Endothelial cell of umbilical vein (primary cell): ENCODE results near the gene COG5. TPM values are rescaled to one million over a fixed set of nuclear protein-coding genes. Genes with fewer than 3 reads are reported as not detected.

Experiments used
- BruUV-seq: library from RNA; stranded (reverse); fragments of 400-500 nt; replicated peaks from 2 replicates; lab custom pipeline; 2021; lab: Mats Ljungman, UMichigan
- CTCF ChIA-PET: fragments of 300-600, 350-600 bp; sonication (Branson Sonifier 250); formaldehyde crosslinking; loops from one replicate; lab custom pipeline; 2021; ENCODE audit warnings: antibody characterized with exemption, inconsistent platforms; lab: Charles Lee
- POLR2A ChIA-PET: fragments of 300-600, 350-600 bp; sonication (Branson Sonifier 250); formaldehyde crosslinking; loops from one replicate; lab custom pipeline; 2021; ENCODE audit warnings: antibody characterized with exemption, inconsistent platforms; lab: Charles Lee
- DNase-seq: peaks from one replicate; pipeline ENCODE4 v3.0.0-alpha.2; 2011; ENCODE audit warnings: low read depth, low spot score
- FAIRE-seq: peaks from 2 replicates; lab custom pipeline; 2011; peaks lifted over from hg19 to GRCh38; lab: Jason Lieb, UNC
- H2AFZ ChIP-seq: 2 replicates; pipeline ENCODE4 v1.6.0; 2012; ENCODE audit warnings: low read depth, low read length, control low read depth, inconsistent platforms
- H3K27ac ChIP-seq: 2 replicates; pipeline ENCODE4 v1.5.1; 2011; ENCODE audit warnings: low read depth, mild to moderate bottlenecking, control low read depth, low read length, moderate library complexity; ENCODE audit not compliant: insufficient read depth
- H3K27me3 ChIP-seq, 2 experiments: 2 replicates each; pipeline versions ENCODE4 v1.6.0 to v1.6.1; 2011; ENCODE audit warnings: low read length in 2 of 2, mixed read lengths in 1 of 2; ENCODE audit not compliant: control insufficient read depth in 2 of 2, insufficient read depth in 2 of 2
- H3K36me3 ChIP-seq, 2 experiments: 2 replicates in 1 of 2; 3 replicates in 1 of 2; pipeline ENCODE4 v1.5.1; 2011; ENCODE audit warnings: low read length in 2 of 2, mild to moderate bottlenecking in 1 of 2, moderate library complexity in 1 of 2; ENCODE audit not compliant: control insufficient read depth in 2 of 2, insufficient read depth in 2 of 2; ENCODE audit errors: extremely low read depth in 1 of 2
- H3K4me1 ChIP-seq: 3 replicates; pipeline ENCODE4 v1.5.1; 2011; ENCODE audit warnings: mild to moderate bottlenecking, low read length; ENCODE audit not compliant: control insufficient read depth, insufficient read depth; ENCODE audit errors: extremely low read depth
- H3K4me2 ChIP-seq: 2 replicates; pipeline ENCODE4 v1.6.1; 2011; ENCODE audit warnings: low read length, control low read depth, mixed read lengths; ENCODE audit not compliant: insufficient read depth
- H3K4me3 ChIP-seq, 3 experiments: fragments of 200-600 bp in 1 of 3; sonication (generic), shearing (Covaris generic) in 1 of 3; replicated peaks in 1 of 3; 2 replicates each; pipeline ENCODE4 v1.5.1; 2011 to 2016; ENCODE audit warnings: control low read depth in 3 of 3, low read length in 3 of 3, mild to moderate bottlenecking in 2 of 3, inconsistent platforms in 1 of 3, low read depth in 1 of 3, moderate library complexity in 1 of 3; ENCODE audit not compliant: insufficient read depth in 1 of 3
- H3K79me2 ChIP-seq: 2 replicates; pipeline ENCODE4 v1.6.0; 2012; ENCODE audit warnings: low read length, inconsistent platforms; ENCODE audit not compliant: control insufficient read depth, insufficient read depth
- H3K9ac ChIP-seq: replicated peaks from 2 replicates; pipeline ENCODE3; 2011; ENCODE audit warnings: low read length, control low read depth; ENCODE audit not compliant: insufficient read depth; ENCODE audit errors: extremely low read depth
- H3K9me1 ChIP-seq: replicated peaks from 3 replicates; pipeline ENCODE4 v1.6.0; 2011; ENCODE audit warnings: mild to moderate bottlenecking, low read length; ENCODE audit not compliant: control insufficient read depth, insufficient read depth; ENCODE audit errors: extremely low read depth
- H3K9me3 ChIP-seq: replicated peaks from 2 replicates; pipeline ENCODE4 v1.5.1; 2012; ENCODE audit warnings: low read length, inconsistent platforms; ENCODE audit not compliant: control insufficient read depth, insufficient read depth
- H4K20me1 ChIP-seq: replicated peaks from 2 replicates; pipeline ENCODE3; 2011; ENCODE audit warnings: mild to moderate bottlenecking, low read length; ENCODE audit not compliant: control insufficient read depth, insufficient read depth; ENCODE audit errors: extremely low read depth
- CTCF ChIP-seq, 2 donors: IDR thresholded peaks; 1 replicate in 1 of 2; 2 replicates in 1 of 2; pipeline ENCODE4 v1.5.1; 2011; ENCODE audit warnings: low read length in 2 of 2, mild to moderate bottlenecking in 2 of 2, moderate library complexity in 2 of 2, control low read depth in 1 of 2, inconsistent platforms in 1 of 2, low read depth in 1 of 2; ENCODE audit not compliant: insufficient read depth in 1 of 2; ENCODE audit errors: extremely low read depth in 1 of 2
- EZH2 ChIP-seq: IDR thresholded peaks from 2 replicates; pipeline ENCODE4 v1.6.1; 2012; ENCODE audit warnings: borderline replicate concordance, low read depth, mild to moderate bottlenecking, moderate library complexity, low read length, inconsistent platforms; ENCODE audit not compliant: severe bottlenecking
- FOS ChIP-seq: IDR thresholded peaks from 2 replicates; pipeline ENCODE4 v1.6.1; 2011; ENCODE audit warnings: mild to moderate bottlenecking, low read length, moderate library complexity, borderline replicate concordance; ENCODE audit not compliant: insufficient read depth
- GATA2 ChIP-seq: IDR thresholded peaks from 2 replicates; pipeline ENCODE4 v1.7.0; 2011; ENCODE audit warnings: low read depth, mild to moderate bottlenecking, moderate library complexity, mixed read lengths, low read length; ENCODE audit not compliant: insufficient read length, insufficient read depth
- JUN ChIP-seq: IDR thresholded peaks from 2 replicates; pipeline ENCODE4 v1.6.1; 2011; ENCODE audit warnings: borderline replicate concordance, low read depth; ENCODE audit not compliant: insufficient read length, insufficient read depth
- MAX ChIP-seq: IDR thresholded peaks from 2 replicates; pipeline ENCODE4 v1.6.1; 2011; ENCODE audit not compliant: insufficient read depth, insufficient read length
- MYC ChIP-seq: IDR thresholded peaks from one replicate; pipeline ENCODE4 v1.6.1; 2011; ENCODE audit warnings: mild to moderate bottlenecking, low read depth, low read length
- POLR2A ChIP-seq: IDR thresholded peaks from 2 replicates; pipeline ENCODE4 v1.6.1; 2012; ENCODE audit warnings: low read depth, mild to moderate bottlenecking, control low read depth, low read length
- POLR2AphosphoS5 ChIP-seq: IDR thresholded peaks from 2 replicates; pipeline ENCODE4 v1.6.1; 2012; ENCODE audit warnings: low read depth, mild to moderate bottlenecking, control low read depth, low read length, moderate library complexity; ENCODE audit not compliant: insufficient read depth
- dilution Hi-C: fragments of 300-500 bp; cut with MboI; formaldehyde crosslinking; loops from one replicate; pipeline ENCODE4 v1.15.0; 2019; ENCODE audit warnings: low sequenced_read_pairs; ENCODE audit not compliant: extremely low pct_ligation_motif_present
- intact Hi-C: fragments of 100-400 bp; cut with micrococcal nuclease; formaldehyde crosslinking; loops from one replicate; pipeline ENCODE4 v1.10.0; 2022
- polyA plus RNA-seq, 4 experiments: library from polyadenylated mRNA; depleted of rRNA in 3 of 4; stranded (reverse) in 3 of 4; unstranded in 1 of 4; fragments of >200 nt; gene quantifications; 2 replicates each; pipeline versions ENCODE4 v1.2.1 to v1.2.3, GENCODE V29; 2011 to 2012; ENCODE audit warnings: missing spikeins in 1 of 4
- total RNA-seq: library from RNA; stranded (reverse); gene quantifications from 2 replicates; pipeline ENCODE4 v1.2.3, GENCODE V29; 2021

The COG5 gene
- total and polyA plus RNA-seq, 2 donors (not counting 3 experiments of a cell fraction or from before 2014, with no cell fraction given) = 18.8 to 45.3 TPM

GRCh38 chr7:107321611-107322010 is 242.1 kb downstream of the COG5 start:
- Histone ChIP-seq H2AFZ (no peak overlapping the region), H4K20me1 (no peaks in the 10 kb centered on the region), H3K27me3 (no peaks in the 10 kb centered on the region), H3K9ac (no peak overlapping the region), H3K36me3 (no peaks in the 10 kb centered on the region), H3K9me3 (no peaks in the 10 kb centered on the region), H3K4me3 (no peak overlapping the region), H3K79me2 (no peaks in the 10 kb centered on the region), H3K27ac (no peak overlapping the region), H3K9me1 (no peaks in the 10 kb centered on the region), H3K4me1 (no peaks in the 10 kb centered on the region), H3K4me2 (no peak overlapping the region)
- DNase-seq = no peak
- TF ChIP-seq CTCF (IDR thresholded peaks at IDR 0.05; ENCODE audit: extremely low read depth in 1 of 2, insufficient read depth in 1 of 2, low read depth in 1 of 2, low read length in 2 of 2) (no peak), POLR2AphosphoS5 (no peak), MYC (no peak), EZH2 (no peak), GATA2 (no peak), FOS (no peak), JUN (no peak), POLR2A (no peak), MAX (no peak)
- CTCF ChIA-PET = no interaction called here
- BruUV-seq = no TSS peak
- POLR2A ChIA-PET = no interaction called here
- FAIRE-seq = no peak
- intact Hi-C loops (no loop called here), dilution Hi-C loops (no loop called here)
